Stimulated activated memory B cell treated with anti-CD40 and anti-IgM and Interleukin-4, amounts not matched to agents 10 μg/mL and 1 μg/mL and 100 μg/mL, for 72 hours (primary cell): ENCODE results near the gene SOCS1.
A peak's percentile ranks its signal among the peaks of the same experiment; 100 is the strongest.

Experiments used
- ATAC-seq: fragments of 150-1000 bp; cut with Tn5 transposase; 2 replicates; pipeline ENCODE4 v1.10.0; 2021
- H3K27ac Mint-ChIP-seq: one replicate; pipeline ENCODE4 v1.8.0; 2022; ENCODE audit warnings: mild to moderate bottlenecking, mixed read lengths
- H3K27me3 Mint-ChIP-seq: one replicate; pipeline ENCODE4 v1.8.0; 2022; ENCODE audit warnings: mixed read lengths
- H3K36me3 Mint-ChIP-seq: one replicate; pipeline ENCODE4 v1.8.0; 2022; ENCODE audit warnings: mixed read lengths
- H3K4me1 Mint-ChIP-seq: one replicate; pipeline ENCODE4 v1.8.0; 2022; ENCODE audit warnings: mixed read lengths
- H3K4me3 Mint-ChIP-seq: one replicate; pipeline ENCODE4 v1.8.0; 2022; ENCODE audit warnings: mild to moderate bottlenecking, moderate library complexity, mixed read lengths
- H3K9me3 Mint-ChIP-seq: one replicate; pipeline ENCODE4 v1.8.0; 2022; ENCODE audit warnings: mixed read lengths

Gene SOCS1

GRCh38 chr16:11215935-11216556 is 40.0 kb downstream of the SOCS1 start:
- no peak overlapping the region for H3K27ac Mint-ChIP-seq
- H3K27me3 Mint-ChIP-seq = peaks cover 11% of the 10 kb centered on the region
- H3K9me3 Mint-ChIP-seq = peaks cover 6% of the 10 kb centered on the region
- H3K36me3 Mint-ChIP-seq = peaks cover 5% of the 10 kb centered on the region
- peaks cover 44% of the 10 kb centered on the region for H3K4me1 Mint-ChIP-seq
- no peak for ATAC-seq
- no peak overlapping the region for H3K4me3 Mint-ChIP-seq

- H3K4me1 Mint-ChIP-seq = peaks cover 54% of the 10 kb centered on the region
- H3K4me3 Mint-ChIP-seq = no peak overlapping the region
- peaks cover 6% of the 10 kb centered on the region for H3K9me3 Mint-ChIP-seq
- H3K27ac Mint-ChIP-seq = peak overlapping the region; percentile 57
- peaks cover 16% of the 10 kb centered on the region for H3K27me3 Mint-ChIP-seq
- peaks cover 5% of the 10 kb centered on the region for H3K36me3 Mint-ChIP-seq
- ATAC-seq = no peak
Measured at GRCh38 chr16:11213799-11214198, 42.2 kb downstream of the SOCS1 start.

GRCh38 chr16:11213373-11213772 is 42.6 kb downstream of the SOCS1 start:
- peaks cover 17% of the 10 kb centered on the region for H3K27me3 Mint-ChIP-seq
- H3K36me3 Mint-ChIP-seq = peaks cover 5% of the 10 kb centered on the region
- peaks cover 55% of the 10 kb centered on the region for H3K4me1 Mint-ChIP-seq
- no peak overlapping the region for H3K4me3 Mint-ChIP-seq
- peaks cover 6% of the 10 kb centered on the region for H3K9me3 Mint-ChIP-seq
- ATAC-seq = peak; percentile 40
- peak overlapping the region; percentile 57 for H3K27ac Mint-ChIP-seq

- peaks cover 5% of the 10 kb centered on the region for H3K36me3 Mint-ChIP-seq
- H3K9me3 Mint-ChIP-seq = peaks cover 6% of the 10 kb centered on the region
- H3K4me1 Mint-ChIP-seq = peaks cover 60% of the 10 kb centered on the region
- no peak overlapping the region for H3K4me3 Mint-ChIP-seq
- ATAC-seq = peak; percentile 72
- H3K27ac Mint-ChIP-seq = peak overlapping the region; percentile 57
- peaks cover 22% of the 10 kb centered on the region for H3K27me3 Mint-ChIP-seq
Measured at GRCh38 chr16:11212798-11213196, 43.2 kb downstream of the SOCS1 start.

GRCh38 chr16:11211977-11212797 is 43.8 kb downstream of the SOCS1 start:
- peaks cover 10% of the 10 kb centered on the region for H3K36me3 Mint-ChIP-seq
- H3K27me3 Mint-ChIP-seq = peaks cover 29% of the 10 kb centered on the region
- peak overlapping the region; percentile 57 for H3K27ac Mint-ChIP-seq
- peaks cover 60% of the 10 kb centered on the region for H3K4me1 Mint-ChIP-seq
- H3K9me3 Mint-ChIP-seq = peaks cover 11% of the 10 kb centered on the region
- H3K4me3 Mint-ChIP-seq = no peak overlapping the region
- no peak for ATAC-seq

- H3K9me3 Mint-ChIP-seq = peaks cover 11% of the 10 kb centered on the region
- peaks cover 33% of the 10 kb centered on the region for H3K27me3 Mint-ChIP-seq
- peaks cover 11% of the 10 kb centered on the region for H3K36me3 Mint-ChIP-seq
- no peak overlapping the region for H3K4me3 Mint-ChIP-seq
- H3K27ac Mint-ChIP-seq = no peak overlapping the region
- no peak for ATAC-seq
- peaks cover 68% of the 10 kb centered on the region for H3K4me1 Mint-ChIP-seq
Measured at GRCh38 chr16:11211061-11211976, 44.7 kb downstream of the SOCS1 start.

- H3K9me3 Mint-ChIP-seq = peaks cover 5% of the 10 kb centered on the region
- H3K27ac Mint-ChIP-seq = peak overlapping the region; percentile 46
- peaks cover 5% of the 10 kb centered on the region for H3K36me3 Mint-ChIP-seq
- ATAC-seq = no peak
- H3K4me3 Mint-ChIP-seq = no peak overlapping the region
- H3K4me1 Mint-ChIP-seq = peaks cover 79% of the 10 kb centered on the region
- H3K27me3 Mint-ChIP-seq = peaks cover 33% of the 10 kb centered on the region
Measured at GRCh38 chr16:11210260-11210659, 45.7 kb downstream of the SOCS1 start.

GRCh38 chr16:11208916-11209665 is 46.9 kb downstream of the SOCS1 start:
- H3K4me3 Mint-ChIP-seq = no peak overlapping the region

GRCh38 chr16:11207646-11208045 is 48.4 kb downstream of the SOCS1 start:
- no peak for ATAC-seq
- peaks cover 5% of the 10 kb centered on the region for H3K36me3 Mint-ChIP-seq
- H3K27me3 Mint-ChIP-seq = peaks cover 33% of the 10 kb centered on the region
- no peak overlapping the region for H3K4me3 Mint-ChIP-seq
- peak overlapping the region; percentile 90 for H3K27ac Mint-ChIP-seq
- H3K4me1 Mint-ChIP-seq = peaks cover 90% of the 10 kb centered on the region
- H3K9me3 Mint-ChIP-seq = peaks cover 5% of the 10 kb centered on the region

More at GRCh38 chr16:11208916-11209665, 46.9 kb downstream of the SOCS1 start:
- H3K9me3 Mint-ChIP-seq = peaks cover 5% of the 10 kb centered on the region
- peaks cover 90% of the 10 kb centered on the region for H3K4me1 Mint-ChIP-seq
- peaks cover 5% of the 10 kb centered on the region for H3K36me3 Mint-ChIP-seq
- H3K27ac Mint-ChIP-seq = peak overlapping the region; percentile 46
- peak; percentile 40 for ATAC-seq
- H3K27me3 Mint-ChIP-seq = peaks cover 33% of the 10 kb centered on the region

GRCh38 chr16:11205754-11206581 is 50.0 kb downstream of the SOCS1 start:
- Mint-ChIP-seq H3K27me3 (peaks cover 21% of the 10 kb centered on the region), H3K4me1 (peaks cover 90% of the 10 kb centered on the region), H3K27ac (peak overlapping the region; percentile 90), H3K9me3 (peaks cover 5% of the 10 kb centered on the region), H3K36me3 (peaks cover 5% of the 10 kb centered on the region), H3K4me3 (peak overlapping the region; percentile 46)
- no peak for ATAC-seq

- Mint-ChIP-seq H3K27me3 (peaks cover 16% of the 10 kb centered on the region), H3K4me3 (no peak overlapping the region), H3K27ac (peak overlapping the region; percentile 90), H3K36me3 (peaks cover 5% of the 10 kb centered on the region), H3K9me3 (peaks cover 5% of the 10 kb centered on the region), H3K4me1 (peaks cover 96% of the 10 kb centered on the region)
- ATAC-seq = no peak
Measured at GRCh38 chr16:11205065-11205699, 50.8 kb downstream of the SOCS1 start.

- Mint-ChIP-seq H3K27ac (peak overlapping the region; percentile 90), H3K27me3 (peaks cover 16% of the 10 kb centered on the region), H3K4me1 (peaks cover 91% of the 10 kb centered on the region), H3K9me3 (peaks cover 5% of the 10 kb centered on the region), H3K4me3 (no peak overlapping the region), H3K36me3 (peaks cover 5% of the 10 kb centered on the region)
- ATAC-seq = no peak
Measured at GRCh38 chr16:11204513-11205047, 51.4 kb downstream of the SOCS1 start.
